Large intestine (tissue), 3 donors: ENCODE measurements around the gene HSPB7. TPM values are rescaled to one million over a fixed set of nuclear protein-coding genes. Genes with fewer than 3 reads are reported as not detected.
"Not testable (repeated sequence)": the region's sequence is repeated elsewhere in the genome, so short reads cannot be mapped to it uniquely, and the experiment has no call there.

Source experiments
- DNase-seq, 2 donors: peaks; one replicate each; pipeline versions ENCODE4 v3.0.0 to v3.0.0-alpha.2; 2013
- H3K27ac ChIP-seq: one replicate; pipeline ENCODE4 v1.5.1; 2013; ENCODE audit warnings: low read length
- H3K27me3 ChIP-seq: 2 replicates; pipeline ENCODE4 v1.6.1; 2013; ENCODE audit warnings: low read length; ENCODE audit not compliant: control insufficient read depth, insufficient read depth
- H3K36me3 ChIP-seq: 2 replicates; pipeline ENCODE4 v1.6.1; 2013; ENCODE audit warnings: low read length; ENCODE audit not compliant: control insufficient read depth, insufficient read depth
- H3K4me1 ChIP-seq: one replicate; pipeline ENCODE4 v1.6.1; 2013; ENCODE audit warnings: low read length; ENCODE audit not compliant: control insufficient read depth, insufficient read depth
- H3K4me3 ChIP-seq: one replicate; pipeline ENCODE4 v1.5.1; 2013; ENCODE audit warnings: low read length
- H3K9me3 ChIP-seq: one replicate; pipeline ENCODE4 v1.6.1; 2013; ENCODE audit warnings: mild to moderate bottlenecking, low read depth, low read length, moderate library complexity; ENCODE audit not compliant: control insufficient read depth
- WGBS: methylation state at CpG from one replicate; pipeline ENCODE4 v1.1.5; 2013; ENCODE audit warnings: low lambda C conversion rate; ENCODE audit not compliant: insufficient coverage; 5-methylcytosine and 5-hydroxymethylcytosine counted together
- polyA plus RNA-seq: library from polyadenylated mRNA; unstranded; fragments of 120-200 nt; gene quantifications from one replicate; pipeline ENCODE4 v1.2.1, GENCODE V29; 2013

The HSPB7 gene
- polyA plus RNA-seq, 1 donor: 13.2 TPM

- no peak for DNase-seq
- Histone ChIP-seq H3K9me3 (no peaks in the 10 kb centered on the region), H3K4me3 (no peak overlapping the region), H3K36me3 (no peaks in the 10 kb centered on the region), H3K4me1 (no peaks in the 10 kb centered on the region), H3K27ac (no peak overlapping the region), H3K27me3 (no peaks in the 10 kb centered on the region)
- WGBS: 100% methylated on average over 2 of the region's 9 CpGs
These were observed 11.0 kb downstream of the HSPB7 start for GRCh38 chr1:16006552-16007485.

- H3K9me3 ChIP-seq: no peaks in the 10 kb centered on the region
- H3K4me3 ChIP-seq: no peak overlapping the region
- no CpG with 5 or more reads among the region's 11 CpGs for WGBS
- DNase-seq: no peak
- no peaks in the 10 kb centered on the region for H3K4me1 ChIP-seq
- H3K27ac ChIP-seq: no peak overlapping the region
- H3K36me3 ChIP-seq: no peaks in the 10 kb centered on the region
- no peaks in the 10 kb centered on the region for H3K27me3 ChIP-seq
These were observed 11.8 kb downstream of the HSPB7 start for GRCh38 chr1:16006010-16006409.

- Histone ChIP-seq H3K4me1 (no peaks in the 10 kb centered on the region), H3K4me3 (no peak overlapping the region), H3K27ac (no peak overlapping the region), H3K9me3 (no peaks in the 10 kb centered on the region), H3K27me3 (no peaks in the 10 kb centered on the region), H3K36me3 (no peaks in the 10 kb centered on the region)
- DNase-seq: no peak
- WGBS: no CpG with 5 or more reads among the region's 5 CpGs
These were observed 12.2 kb downstream of the HSPB7 start for GRCh38 chr1:16005597-16005996.

GRCh38 chr1:16001274-16001673 is 16.6 kb downstream of the HSPB7 start:
- not testable (repeated sequence) for H3K4me1 ChIP-seq, H3K27me3 ChIP-seq, H3K36me3 ChIP-seq, DNase-seq, H3K4me3 ChIP-seq, H3K9me3 ChIP-seq, H3K27ac ChIP-seq
- no CpG with 5 or more reads among the region's 10 CpGs for WGBS

GRCh38 chr1:15998929-15999328 is 18.9 kb downstream of the HSPB7 start:
- H3K9me3 ChIP-seq: no peaks in the 10 kb centered on the region
- H3K4me3 ChIP-seq: no peak overlapping the region
- H3K36me3 ChIP-seq: no peaks in the 10 kb centered on the region
- no CpG with 5 or more reads among the region's 11 CpGs for WGBS
- no peaks in the 10 kb centered on the region for H3K27me3 ChIP-seq
- no peak overlapping the region for H3K27ac ChIP-seq
- DNase-seq: no peak
- H3K4me1 ChIP-seq: no peaks in the 10 kb centered on the region

GRCh38 chr1:15997637-15998280 is 20.1 kb downstream of the HSPB7 start:
- Histone ChIP-seq H3K27ac (no peak overlapping the region), H3K27me3 (no peaks in the 10 kb centered on the region), H3K9me3 (no peaks in the 10 kb centered on the region), H3K4me1 (no peaks in the 10 kb centered on the region), H3K36me3 (no peaks in the 10 kb centered on the region), H3K4me3 (no peak overlapping the region)
- DNase-seq: no peak
- no CpG with 5 or more reads among the region's 9 CpGs for WGBS

- H3K4me3 ChIP-seq: no peak overlapping the region
- DNase-seq: no peak
- H3K4me1 ChIP-seq: no peaks in the 10 kb centered on the region
- H3K36me3 ChIP-seq: no peaks in the 10 kb centered on the region
- no peaks in the 10 kb centered on the region for H3K9me3 ChIP-seq
- no peaks in the 10 kb centered on the region for H3K27me3 ChIP-seq
- no peak overlapping the region for H3K27ac ChIP-seq
- no CpG with 5 or more reads among the region's 9 CpGs for WGBS
These were observed 20.7 kb downstream of the HSPB7 start for GRCh38 chr1:15997076-15997585.

GRCh38 chr1:15994590-15995351 is 23.1 kb downstream of the HSPB7 start:
- Histone ChIP-seq H3K36me3 (no peaks in the 10 kb centered on the region), H3K9me3 (no peaks in the 10 kb centered on the region), H3K27ac (no peak overlapping the region), H3K4me3 (no peak overlapping the region), H3K4me1 (no peaks in the 10 kb centered on the region), H3K27me3 (no peaks in the 10 kb centered on the region)
- no peak for DNase-seq
- WGBS: 73% methylated on average over 2 of the region's 11 CpGs

GRCh38 chr1:15994081-15994480 is 23.8 kb downstream of the HSPB7 start:
- DNase-seq: no peak
- no peaks in the 10 kb centered on the region for H3K9me3 ChIP-seq
- H3K27me3 ChIP-seq: no peaks in the 10 kb centered on the region
- H3K36me3 ChIP-seq: no peaks in the 10 kb centered on the region
- no peaks in the 10 kb centered on the region for H3K4me1 ChIP-seq
- WGBS: no CpG with 5 or more reads among the region's 10 CpGs
- no peak overlapping the region for H3K27ac ChIP-seq
- H3K4me3 ChIP-seq: no peak overlapping the region

GRCh38 chr1:15993666-15994065 is 24.2 kb downstream of the HSPB7 start:
- no peak overlapping the region for H3K4me3 ChIP-seq
- DNase-seq: no peak
- H3K27ac ChIP-seq: no peak overlapping the region
- no CpG with 5 or more reads among the region's 15 CpGs for WGBS
- H3K27me3 ChIP-seq: no peaks in the 10 kb centered on the region
- no peaks in the 10 kb centered on the region for H3K9me3 ChIP-seq
- H3K4me1 ChIP-seq: no peaks in the 10 kb centered on the region
- H3K36me3 ChIP-seq: no peaks in the 10 kb centered on the region
